Astrocyte of the cerebellum (primary cell): ENCODE data around the gene TRIP12.

ENCODE experiments used
- DNase-seq: peaks from one replicate; pipeline ENCODE4 v3.0.0-alpha.2; 2011; ENCODE audit warnings: low read depth
- H3K4me3 ChIP-seq: 2 replicates; pipeline ENCODE4 v1.5.1; 2011; ENCODE audit warnings: mild to moderate bottlenecking, low read depth, low read length, moderate library complexity
- CTCF ChIP-seq: IDR thresholded peaks from 2 replicates; pipeline ENCODE4 v1.5.1; 2012; ENCODE audit warnings: low read length, low read depth, moderate library complexity, mild to moderate bottlenecking; ENCODE audit errors: missing control alignments
- in situ Hi-C: cut with HindIII; loops from 2 replicates; pipeline ENCODE4 v1.10.0; 2017; ENCODE audit warnings: low sequenced_read_pairs

TRIP12 gene

GRCh38 chr2:229821316-229821715, 100.5 kb downstream of the TRIP12 start:
- no peak for DNase-seq
- H3K4me3 ChIP-seq, result no peak overlapping the region
- in situ Hi-C loops, result no loop called here
- TF ChIP-seq CTCF, result no peak

GRCh38 chr2:229818230-229818629, 103.6 kb downstream of the TRIP12 start:
- DNase-seq, result no peak
- in situ Hi-C loops, result no loop called here
- H3K4me3 ChIP-seq, result no peak overlapping the region
- no peak for TF ChIP-seq CTCF

- DNase-seq, result no peak
These were observed 106.0 kb downstream of the TRIP12 start for GRCh38 chr2:229815858-229816257.

GRCh38 chr2:229815342-229815741, 106.5 kb downstream of the TRIP12 start:
- no peak for TF ChIP-seq CTCF
- in situ Hi-C loops, result no loop called here
- H3K4me3 ChIP-seq, result no peak overlapping the region
- no peak for DNase-seq

More at GRCh38 chr2:229815858-229816257, 106.0 kb downstream of the TRIP12 start:
- no peak for TF ChIP-seq CTCF
- no peak overlapping the region for H3K4me3 ChIP-seq
- in situ Hi-C loops, result no loop called here

- in situ Hi-C loops, result no loop called here
- DNase-seq, result no peak
- no peak overlapping the region for H3K4me3 ChIP-seq
- no peak for TF ChIP-seq CTCF
These were observed 111.0 kb downstream of the TRIP12 start for GRCh38 chr2:229810786-229811185.

GRCh38 chr2:229805559-229805958, 116.2 kb downstream of the TRIP12 start:
- in situ Hi-C loops, result no loop called here
- H3K4me3 ChIP-seq, result no peak overlapping the region
- no peak for TF ChIP-seq CTCF
- DNase-seq, result no peak

GRCh38 chr2:229802785-229803184, 119.0 kb downstream of the TRIP12 start:
- no peak for TF ChIP-seq CTCF
- no peak overlapping the region for H3K4me3 ChIP-seq
- no peak for DNase-seq
- in situ Hi-C loops, result no loop called here
